ENCODE measurements around the gene APBB2.

APBB2 gene

DNA sequence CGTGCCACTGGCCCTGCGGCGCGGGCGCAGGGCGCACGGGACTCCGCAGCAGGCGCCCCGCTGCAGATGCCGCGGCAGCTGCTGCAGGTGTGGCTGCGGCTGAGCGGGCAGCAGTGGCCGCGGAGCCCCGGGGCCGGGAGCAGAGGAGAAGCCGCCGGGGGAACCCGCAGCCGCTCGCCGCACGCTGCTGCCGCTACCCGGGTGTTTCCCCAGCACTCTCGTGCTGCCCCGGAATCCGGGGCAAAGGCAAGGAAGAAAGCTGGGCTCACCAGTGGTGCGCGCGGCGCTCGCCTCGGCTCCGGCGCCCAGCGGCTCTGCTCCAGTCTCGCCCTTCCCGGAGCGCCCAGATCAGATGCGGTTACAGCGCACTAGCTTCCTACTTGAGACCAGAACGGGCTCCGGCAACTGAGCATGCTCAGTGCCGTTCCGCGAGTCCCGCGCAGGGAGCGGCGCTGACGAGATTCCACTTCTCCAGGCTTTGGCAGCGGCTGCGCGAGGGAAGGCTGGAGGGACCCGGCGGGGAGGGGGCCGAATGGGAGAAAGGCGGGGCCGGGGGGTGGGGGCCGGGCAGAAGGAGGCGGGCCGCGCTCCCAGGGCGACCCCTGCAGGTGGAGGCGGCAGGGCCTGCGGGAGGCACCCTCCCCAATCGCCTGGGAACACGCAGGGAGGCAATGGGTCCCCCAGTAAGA, at the start of gene APBB2:
Gene APBB2 (minus strand): TSS at position 407 of the 689 bp plus-strand sequence. CDS start 181,288 bp downstream, outside the sequence.
- DNase-seq = peak; percentile 18

DNA sequence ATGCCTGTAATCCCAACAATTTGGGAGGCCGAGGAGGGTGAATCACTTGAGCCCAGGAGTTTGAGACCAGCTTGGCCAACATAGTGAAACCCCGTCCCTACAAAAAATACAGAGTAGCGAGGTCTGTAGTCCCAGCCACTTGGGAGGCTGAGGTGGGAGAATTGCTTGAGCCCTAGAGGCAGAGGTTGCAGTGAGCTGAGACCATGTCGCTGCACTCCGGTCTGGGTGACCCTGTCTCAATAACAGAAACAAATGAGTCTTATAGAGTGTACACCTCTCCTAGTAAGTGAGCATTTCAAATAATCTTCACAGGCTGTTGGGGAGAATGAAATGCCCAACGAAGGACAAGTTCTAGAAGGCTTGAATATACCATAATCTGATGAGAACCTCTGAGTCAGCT, 47.9 kb upstream of the APBB2 start:
- no peak for DNase-seq

GRCh38 chr4:41260116-41260733, 45.9 kb upstream of the APBB2 start:
- DNase-seq = no peak

- DNase-seq = no peak
These were observed 44.4 kb upstream of the APBB2 start for GRCh38 chr4:41258783-41259182.

DNA sequence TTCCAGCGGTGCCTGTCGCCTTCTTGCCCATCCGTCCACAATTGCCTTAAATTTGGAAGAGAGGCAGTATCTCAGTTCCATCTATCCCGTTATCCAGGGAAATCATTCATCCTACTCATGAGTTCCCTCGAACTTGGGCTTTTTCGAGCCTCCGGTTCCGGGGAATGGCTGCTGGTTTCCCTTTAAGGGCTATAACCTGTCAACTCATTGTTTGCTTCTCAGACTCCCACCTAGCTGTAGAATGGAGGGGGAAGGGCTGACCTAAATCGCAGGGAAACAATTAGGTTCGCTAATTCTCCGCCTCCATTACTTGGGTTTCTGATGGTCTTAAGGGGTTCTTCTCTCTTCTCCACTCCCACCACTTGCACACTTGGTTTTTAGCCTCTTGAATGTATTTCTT, 43.6 kb upstream of the APBB2 start:
- DNase-seq = no peak

DNA sequence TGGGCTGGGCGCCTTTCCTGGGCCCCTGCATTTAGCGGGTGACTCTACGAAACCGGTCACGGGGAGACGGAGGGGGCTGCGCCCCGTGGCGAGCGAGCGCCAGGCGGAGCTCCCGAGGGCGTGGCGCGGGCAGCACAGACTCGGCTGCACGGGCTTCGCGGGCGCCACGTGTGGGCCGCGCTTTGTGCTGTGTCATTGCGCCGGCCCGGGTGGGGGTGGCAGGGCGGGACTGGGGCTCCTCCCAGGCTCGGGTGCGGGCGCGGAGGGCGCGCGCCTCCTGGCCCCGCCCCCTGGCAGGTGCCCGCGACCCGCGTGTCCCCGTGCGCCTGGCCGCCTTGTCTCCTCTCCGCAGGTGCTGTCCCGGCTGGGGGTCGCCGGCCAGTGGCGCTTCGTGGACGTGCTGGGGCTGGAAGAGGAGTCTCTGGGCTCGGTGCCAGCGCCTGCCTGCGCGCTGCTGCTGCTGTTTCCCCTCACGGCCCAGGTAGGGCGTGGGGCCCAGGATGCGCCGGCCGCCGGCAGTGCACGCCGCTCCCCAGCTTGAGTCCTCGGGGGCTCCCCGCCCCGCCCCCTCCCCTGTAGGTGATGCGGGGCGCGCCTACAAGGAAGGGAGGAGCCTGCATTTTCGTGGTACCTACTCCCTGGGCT, 43.0 kb upstream of the APBB2 start:
- no peak for DNase-seq

DNA sequence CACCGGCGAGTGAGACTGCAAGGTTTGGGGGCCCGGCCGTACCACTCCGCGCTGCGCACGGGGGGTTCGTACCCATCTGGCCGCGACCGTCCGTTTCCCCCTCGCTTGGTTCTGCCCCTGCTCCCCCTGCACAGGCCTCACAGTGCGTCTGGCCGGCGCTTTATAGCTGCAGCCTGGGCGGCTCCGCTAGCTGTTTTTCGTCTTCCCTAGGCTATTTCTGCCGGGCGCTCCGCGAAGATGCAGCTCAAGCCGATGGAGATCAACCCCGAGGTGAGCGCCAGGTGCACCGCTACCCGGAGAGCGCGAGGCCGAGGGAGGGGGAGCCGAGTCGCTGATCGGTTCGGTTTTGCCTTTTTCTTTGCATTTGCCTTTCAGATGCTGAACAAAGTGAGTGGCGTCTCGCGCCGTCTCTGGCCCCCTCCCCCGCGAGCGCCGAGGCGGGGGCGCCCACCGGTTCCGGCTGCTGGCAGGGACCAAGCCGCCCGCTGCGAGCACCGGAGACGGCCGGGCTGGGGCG, 42.5 kb upstream of the APBB2 start, which contains the start of gene UCHL1:
Gene UCHL1 (plus strand): TSS at position 189 of the 517 bp plus-strand sequence. CDS start 49 bp downstream, at position 238.
- DNase-seq = no peak

DNA sequence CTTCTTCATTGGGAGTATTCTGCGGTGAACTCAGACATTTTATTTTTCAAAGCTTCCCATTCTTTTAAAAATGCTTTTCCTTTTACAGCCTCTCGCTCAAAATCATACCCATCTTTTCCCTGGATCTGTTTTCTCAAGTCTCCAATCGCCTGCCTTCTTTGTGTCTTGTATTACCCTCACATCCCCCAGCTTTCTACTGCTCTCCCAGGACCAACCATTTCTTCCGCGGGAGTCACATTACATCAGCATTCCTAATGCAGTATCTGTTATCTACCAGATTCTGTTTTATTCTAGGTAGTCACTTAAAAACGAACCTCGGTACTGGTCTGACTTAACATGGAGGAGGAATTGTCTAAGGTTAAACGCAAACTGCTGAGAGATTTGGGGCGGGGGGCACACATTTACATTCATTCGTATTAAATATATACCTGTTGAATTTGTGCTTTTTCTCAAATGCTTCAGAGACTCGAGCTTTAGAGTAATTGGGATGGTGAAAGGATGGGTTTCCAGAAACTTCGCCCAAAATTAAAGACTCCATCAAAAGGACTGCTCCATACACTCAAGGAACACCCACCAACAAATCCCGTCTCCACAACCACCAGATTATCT, 41.9 kb upstream of the APBB2 start:
- no peak for DNase-seq

GRCh38 chr4:41245983-41246382, 31.6 kb upstream of the APBB2 start:
- DNase-seq = no peak

- no peak for DNase-seq
These were observed 27.6 kb upstream of the APBB2 start for GRCh38 chr4:41241919-41242318.

DNA sequence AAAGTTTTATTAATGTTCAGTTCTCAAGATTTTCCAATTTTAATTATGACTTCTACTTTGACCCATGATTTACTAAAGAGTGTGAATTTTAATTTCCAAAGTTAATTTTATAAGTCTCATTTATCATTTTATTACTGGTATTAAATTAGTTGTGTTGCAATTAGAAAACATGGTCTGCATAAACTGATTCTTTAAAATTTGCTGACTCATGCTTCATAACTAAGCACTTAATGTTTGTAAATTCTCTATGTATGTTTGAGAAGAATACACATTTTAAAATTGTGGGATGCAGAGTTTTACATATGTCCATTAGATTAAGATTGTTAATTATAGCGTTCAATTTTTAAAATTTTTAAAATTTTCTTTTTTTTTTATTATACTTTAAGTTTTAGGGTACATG, 22.2 kb upstream of the APBB2 start:
- no peak for DNase-seq

DNA sequence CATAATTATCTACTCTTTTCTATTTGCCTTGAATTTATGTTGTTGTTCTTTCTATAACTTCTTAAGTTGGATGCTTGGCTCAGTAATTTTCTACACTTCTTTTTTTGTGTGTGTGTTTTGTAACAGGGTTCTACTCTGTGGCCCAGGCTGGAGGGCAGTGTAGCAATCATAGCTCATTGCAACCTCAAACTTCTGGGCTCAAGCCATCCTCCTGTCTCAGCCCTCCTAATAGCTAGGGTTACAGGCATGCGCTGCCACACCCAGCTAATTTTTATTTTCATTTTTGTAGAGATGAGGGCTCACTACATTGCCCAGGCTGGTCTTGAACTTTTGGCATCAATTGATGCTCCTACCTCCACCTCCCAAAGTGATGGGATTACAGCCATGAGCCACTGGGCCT, 21.7 kb upstream of the APBB2 start:
- DNase-seq = no peak

DNA sequence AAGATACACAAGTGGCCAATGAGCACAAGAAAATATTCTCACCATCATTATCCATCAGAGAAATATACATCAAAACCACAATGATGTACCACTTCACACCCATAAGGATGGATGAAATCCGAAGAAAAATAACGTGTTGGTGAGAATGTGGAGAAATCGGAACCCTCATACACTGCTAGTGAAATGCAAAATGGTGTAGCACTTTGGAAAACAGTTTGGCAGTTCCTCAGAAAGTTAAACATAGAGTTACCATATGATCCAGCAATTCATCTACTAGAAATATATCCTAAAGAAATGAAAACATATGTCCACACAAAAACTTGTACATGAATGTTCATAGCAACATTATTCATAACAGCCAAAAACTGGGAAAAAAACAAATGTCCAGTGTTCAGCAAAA, 18.5 kb upstream of the APBB2 start:
- DNase-seq = no peak

- DNase-seq = no peak
These were observed 18.1 kb upstream of the APBB2 start for GRCh38 chr4:41232406-41232805.

GRCh38 chr4:41227902-41228301, 13.6 kb upstream of the APBB2 start:
- no peak for DNase-seq

- DNase-seq = no peak
These were observed 7.7 kb upstream of the APBB2 start for GRCh38 chr4:41221850-41222645.

GRCh38 chr4:41219421-41219950, 5.1 kb upstream of the APBB2 start:
- no peak for DNase-seq

GRCh38 chr4:41218703-41219102, 4.4 kb upstream of the APBB2 start:
- DNase-seq = no peak

- DNase-seq = no peak
These were observed 3.0 kb upstream of the APBB2 start for GRCh38 chr4:41217374-41217773.

DNA sequence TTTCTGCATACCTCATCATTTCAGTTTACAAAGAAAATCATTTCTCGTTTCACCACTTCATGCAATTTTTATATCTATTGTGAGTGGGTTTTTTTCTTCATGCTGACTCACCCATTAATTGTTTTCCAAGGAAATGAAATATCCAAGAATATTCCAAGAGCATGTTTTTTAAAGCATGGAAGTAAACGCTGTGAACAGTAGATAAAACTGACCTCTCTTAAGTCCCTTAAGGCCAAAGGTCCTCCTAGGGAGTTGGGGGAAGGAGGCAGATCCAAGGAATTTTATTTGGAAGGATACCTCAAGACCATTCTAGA, 2.6 kb upstream of the APBB2 start:
- DNase-seq = no peak

DNA sequence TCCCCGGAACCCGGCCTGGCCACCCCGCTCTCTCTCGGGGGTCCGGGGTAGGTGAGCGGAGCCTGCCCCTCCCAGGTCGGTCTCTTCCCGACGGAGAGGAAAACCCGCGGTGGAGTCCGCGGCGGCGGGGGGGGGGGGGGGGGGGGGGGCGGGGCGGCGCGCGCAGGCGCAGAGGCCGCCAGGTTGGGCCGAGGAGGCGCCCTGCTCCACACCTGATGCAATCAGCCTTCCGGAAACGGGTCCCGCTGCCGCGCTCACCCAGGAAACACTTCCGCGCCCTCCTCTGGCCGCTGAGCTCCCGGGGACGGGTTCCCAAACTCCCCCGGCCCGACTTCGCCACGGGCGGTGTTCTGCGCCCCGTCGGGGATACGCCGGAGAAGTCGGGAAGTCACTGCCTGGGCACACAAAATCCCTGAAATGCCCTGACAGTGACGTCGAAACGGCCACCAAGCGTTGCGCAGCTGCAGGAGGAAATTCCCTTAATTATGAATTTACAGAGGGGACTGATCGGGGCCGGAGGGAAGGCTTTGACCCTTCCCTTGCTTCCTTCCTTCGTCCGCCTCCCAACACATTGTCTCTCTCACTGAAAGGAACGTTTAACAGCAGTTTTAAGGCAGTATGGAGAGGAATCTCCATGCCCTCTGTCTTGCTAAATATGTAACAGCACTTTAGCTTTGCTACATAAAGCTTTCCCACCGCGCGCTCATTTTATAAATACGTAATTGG, 2.1 kb upstream of the APBB2 start:
- DNase-seq = peak; percentile 22

DNA sequence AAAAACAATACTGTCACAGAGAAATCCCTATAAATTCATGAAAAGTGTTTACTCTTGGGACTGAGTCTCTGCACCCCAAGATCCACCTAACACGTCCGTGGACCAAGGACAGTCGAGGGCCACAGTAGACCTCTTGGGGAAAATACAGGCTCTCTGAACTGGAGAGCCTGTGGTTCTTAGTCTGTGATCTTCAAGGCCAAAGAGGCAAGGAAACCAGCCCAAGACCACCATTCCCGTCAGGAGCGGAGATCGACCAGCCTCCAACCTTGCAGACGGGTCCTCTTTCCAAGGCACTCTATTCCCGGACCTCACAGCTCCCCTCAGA, 1.6 kb upstream of the APBB2 start:
- DNase-seq = no peak
